Measurements from ENCODE around the gene TBX21. TPM values are rescaled to one million over a fixed set of nuclear protein-coding genes. Genes with fewer than 3 reads are reported as not detected.

The TBX21 gene
- total and polyA plus RNA-seq, 9 of the 15 experiments (the other 6 are each of a cell fraction or from before 2014, with no cell fraction given), result 0.07 TPM; not detected in 8

DNA sequence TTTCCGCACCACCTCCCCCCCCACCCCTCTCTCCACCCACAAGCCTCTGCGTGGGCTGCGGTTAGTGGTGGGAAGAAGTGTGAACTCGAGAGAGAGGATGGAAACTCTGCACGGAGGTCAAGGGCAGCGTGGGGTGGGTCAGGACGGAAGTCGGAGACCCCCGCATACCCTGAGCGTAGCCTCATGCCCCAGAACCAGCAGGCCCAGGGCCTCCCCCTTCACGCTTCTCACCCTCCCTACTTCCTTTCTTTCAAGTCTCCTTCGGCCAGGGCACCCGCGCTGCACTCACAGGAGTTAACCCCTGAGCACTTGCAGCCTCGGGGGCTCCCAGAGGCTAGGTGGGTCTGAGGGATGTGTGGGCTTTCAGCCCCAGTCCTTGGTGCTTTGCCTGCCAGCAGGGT lies 29.8 kb upstream of the TBX21 start:
- Histone ChIP-seq H3K36me3 (ENCODE audit: control insufficient read depth, insufficient read depth, low read length) (peaks cover 9% of the 10 kb centered on the region; the same call in 1 of the 3 replicates), H3K27ac (ENCODE audit: extremely low read depth, low read depth, low read length) (no peak overlapping the region), H3K27me3 (ENCODE audit: control insufficient read depth in 2 of 2, insufficient read depth in 2 of 2, low read length in 2 of 2) (no peaks in the 10 kb centered on the region), H3K4me2 (ENCODE audit: insufficient read depth, low read length) (no peak overlapping the region), H3K79me2 (ENCODE audit: control insufficient read depth, insufficient read depth, low read length) (no peaks in the 10 kb centered on the region), H3K9me1 (ENCODE audit: control insufficient read depth, insufficient read depth, low read length) (peaks cover 8% of the 10 kb centered on the region), H3K4me3 (no peak overlapping the region), H3K9me3 (replicated peaks; ENCODE audit: control insufficient read depth, insufficient read depth, low read depth, low read length) (no peaks in the 10 kb centered on the region), H2AFZ (ENCODE audit: low read depth, low read length) (no peak overlapping the region), H3K9ac (ENCODE audit: insufficient read depth in 1 of 2, low read depth in 2 of 2, low read length in 2 of 2) (no peak overlapping the region; a peak in 1 of 4 replicates), H4K20me1 (replicated peaks; ENCODE audit: control insufficient read depth, insufficient read depth, low read length) (no peaks in the 10 kb centered on the region; the same call in 1 of the 2 replicates), H3K4me1 (replicated peaks in 1 of 2; ENCODE audit: control insufficient read depth in 2 of 2, insufficient read depth in 2 of 2, low read length in 2 of 2) (peaks cover 31 to 60% of the 10 kb centered on the region in 2 experiments)
- FAIRE-seq (no peak), ATAC-seq (no peak), DNase-seq (ENCODE audit: extremely low read depth in 1 of 4, low spot score in 3 of 4) (no peak)
- intact Hi-C loops (cut with micrococcal nuclease) (no loop called here), in situ Hi-C loops (cut with MboI) (no loop called here)
- CTCF ChIA-PET (ENCODE audit: low intra/inter-chr PET ratio), result no interaction called here
- no TSS peak for BruUV-seq (replicated peaks)
- POLR2A ChIA-PET, result interaction anchor here (0.6 to 0.7 kb wide), 2 partner anchors 15 to 208 kb away, joined by 3 to 4 read pairs; no protein-coding TSS in a partner anchor
- WGBS (ENCODE audit: insufficient coverage, low coverage, missing lambda C conversion rate), result 89% methylated on average over 4 of the region's 15 CpGs
- TF ChIP-seq ASH1L (IDR thresholded peaks at IDR 0.05; ENCODE audit: borderline replicate concordance, low read depth, partially characterized antibody), result no peak
- no peak for TF ChIP-seq STAT5B (CRISPR knock-in tag; IDR thresholded peaks at IDR 0.05)
- TF ChIP-seq HNRNPUL1 (IDR thresholded peaks at IDR 0.05; ENCODE audit: low read length), result no peak
- TF ChIP-seq TEAD4 (IDR thresholded peaks at IDR 0.05; ENCODE audit: low read length), result no peak
- TF ChIP-seq TEAD4 (CRISPR knock-in tag; IDR thresholded peaks at IDR 0.05; ENCODE audit: borderline replicate concordance), result no peak
- TF ChIP-seq PHB (CRISPR knock-in tag; IDR thresholded peaks at IDR 0.05), result no peak
- TF ChIP-seq CREB5 (CRISPR knock-in tag; IDR thresholded peaks at IDR 0.05), result no peak
- TF ChIP-seq, protein P1, sequence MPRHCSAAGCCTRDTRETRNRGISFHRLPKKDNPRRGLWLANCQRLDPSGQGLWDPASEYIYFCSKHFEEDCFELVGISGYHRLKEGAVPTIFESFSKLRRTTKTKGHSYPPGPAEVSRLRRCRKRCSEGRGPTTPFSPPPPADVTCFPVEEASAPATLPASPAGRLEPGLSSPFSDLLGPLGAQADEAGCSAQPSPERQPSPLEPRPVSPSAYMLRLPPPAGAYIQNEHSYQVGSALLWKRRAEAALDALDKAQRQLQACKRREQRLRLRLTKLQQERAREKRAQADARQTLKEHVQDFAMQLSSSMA (CRISPR knock-in tag; IDR thresholded peaks at IDR 0.05), result no peak
- TF ChIP-seq SRSF7 (optimal IDR thresholded peaks at IDR 0.05; ENCODE audit: low read depth, low read length), result no peak
- TF ChIP-seq TEAD1 (CRISPR knock-in tag; IDR thresholded peaks at IDR 0.05), result no peak
- TF ChIP-seq ETS1 (conservative IDR thresholded peaks at IDR 0.05; ENCODE audit: control insufficient read depth, low read depth, low read length), result no peak
- TF ChIP-seq, protein P2, sequence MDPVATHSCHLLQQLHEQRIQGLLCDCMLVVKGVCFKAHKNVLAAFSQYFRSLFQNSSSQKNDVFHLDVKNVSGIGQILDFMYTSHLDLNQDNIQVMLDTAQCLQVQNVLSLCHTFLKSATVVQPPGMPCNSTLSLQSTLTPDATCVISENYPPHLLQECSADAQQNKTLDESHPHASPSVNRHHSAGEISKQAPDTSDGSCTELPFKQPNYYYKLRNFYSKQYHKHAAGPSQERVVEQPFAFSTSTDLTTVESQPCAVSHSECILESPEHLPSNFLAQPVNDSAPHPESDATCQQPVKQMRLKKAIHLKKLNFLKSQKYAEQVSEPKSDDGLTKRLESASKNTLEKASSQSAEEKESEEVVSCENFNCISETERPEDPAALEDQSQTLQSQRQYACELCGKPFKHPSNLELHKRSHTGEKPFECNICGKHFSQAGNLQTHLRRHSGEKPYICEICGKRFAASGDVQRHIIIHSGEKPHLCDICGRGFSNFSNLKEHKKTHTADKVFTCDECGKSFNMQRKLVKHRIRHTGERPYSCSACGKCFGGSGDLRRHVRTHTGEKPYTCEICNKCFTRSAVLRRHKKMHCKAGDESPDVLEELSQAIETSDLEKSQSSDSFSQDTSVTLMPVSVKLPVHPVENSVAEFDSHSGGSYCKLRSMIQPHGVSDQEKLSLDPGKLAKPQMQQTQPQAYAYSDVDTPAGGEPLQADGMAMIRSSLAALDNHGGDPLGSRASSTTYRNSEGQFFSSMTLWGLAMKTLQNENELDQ (CRISPR knock-in tag; IDR thresholded peaks at IDR 0.05; ENCODE audit: borderline replicate concordance), result no peak
- TF ChIP-seq ZNF696 (CRISPR knock-in tag; conservative IDR thresholded peaks at IDR 0.05), result no peak
- no peak for TF ChIP-seq POLR2H (tag; IDR thresholded peaks at IDR 0.05; ENCODE audit: low read depth)

All from K562 (cell line).